Hematopoietic multipotent progenitor cell treated with erythropoietin and hydrocortisone succinate and interleukin-3 and kit ligand, for 4 days (in vitro differentiated cells): ENCODE data around the gene PRPS2.

ENCODE experiments used
- DNase-seq: peaks from one replicate; pipeline ENCODE4 v3.0.0-alpha.2; 2015

Gene PRPS2

DNA sequence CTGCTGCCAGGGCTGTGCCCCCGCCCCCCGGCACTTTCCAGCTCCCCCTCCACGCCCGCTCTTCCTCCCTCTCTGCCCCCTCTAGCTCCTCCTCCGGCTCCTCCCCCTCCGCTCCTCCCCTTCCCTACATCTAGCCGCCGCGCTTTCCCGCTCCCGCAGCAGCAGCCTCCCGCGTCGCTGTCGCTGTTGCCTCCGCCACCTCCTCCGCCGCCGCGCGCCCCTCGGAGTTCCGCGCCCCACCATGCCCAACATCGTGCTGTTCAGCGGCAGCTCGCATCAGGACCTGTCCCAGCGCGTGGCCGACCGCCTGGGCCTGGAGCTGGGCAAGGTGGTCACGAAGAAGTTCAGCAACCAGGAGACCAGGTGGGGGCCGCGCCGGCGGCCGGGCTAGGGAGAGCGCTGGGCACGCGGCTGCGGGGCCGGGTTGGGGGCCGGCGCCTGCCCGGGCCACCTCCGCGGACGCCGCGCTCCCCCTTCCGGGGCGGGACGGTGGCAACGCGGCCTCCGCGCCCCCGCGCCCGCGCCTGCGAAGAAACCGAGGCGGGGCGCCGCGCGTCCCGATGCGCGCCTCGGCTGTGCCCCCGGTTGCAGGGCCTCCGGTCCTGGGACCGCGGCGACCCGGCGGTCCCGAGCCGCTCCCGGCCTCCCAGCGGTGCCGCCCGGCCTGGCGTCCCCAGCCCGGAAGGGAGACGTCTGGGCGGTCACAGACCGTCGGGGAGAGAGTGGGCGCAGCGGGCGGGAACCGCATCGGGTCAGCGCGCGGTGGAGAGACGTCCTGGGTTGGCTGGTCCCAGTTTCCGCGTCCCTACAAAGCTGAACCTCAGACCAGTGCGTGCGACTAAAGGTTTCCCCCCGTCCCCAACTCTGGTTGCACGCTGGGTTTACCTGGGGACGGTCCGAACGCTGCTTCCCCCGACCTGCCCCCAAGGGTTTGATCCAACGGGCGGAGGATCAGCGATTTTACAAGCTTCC lies at the start of gene PRPS2:
PRPS2 (plus strand) TSS at position 156 of the 972 bp plus-strand sequence; CDS start at position 242, 86 bp downstream.
- peak; percentile 86 for DNase-seq

GRCh38 chrX:12741416-12741815 lies 49.8 kb upstream of the PRPS2 start:
- no peak for DNase-seq

GRCh38 chrX:12747433-12747832 lies 43.8 kb upstream of the PRPS2 start:
- no peak for DNase-seq

GRCh38 chrX:12751887-12752286 lies 39.3 kb upstream of the PRPS2 start:
- no peak for DNase-seq

DNA sequence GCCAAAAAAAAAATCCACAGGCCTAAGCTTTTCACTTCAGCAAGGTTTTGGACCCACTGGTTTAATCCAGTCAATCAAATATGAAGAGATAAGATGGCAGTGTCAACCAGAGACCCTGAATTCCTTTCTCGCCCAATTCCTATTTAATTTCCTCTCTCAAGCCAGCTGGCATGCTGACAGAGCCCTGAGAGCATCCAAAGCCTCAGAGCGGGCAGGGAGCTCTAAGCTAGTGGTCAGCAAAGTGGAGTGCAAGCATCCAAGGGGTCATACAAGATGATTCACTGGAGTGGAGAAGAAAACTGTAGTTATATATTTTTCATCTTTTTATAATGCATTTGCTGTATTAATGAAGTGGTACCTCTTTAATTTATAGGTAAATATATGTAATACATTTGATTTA lies 37.8 kb upstream of the PRPS2 start:
- DNase-seq = no peak

DNA sequence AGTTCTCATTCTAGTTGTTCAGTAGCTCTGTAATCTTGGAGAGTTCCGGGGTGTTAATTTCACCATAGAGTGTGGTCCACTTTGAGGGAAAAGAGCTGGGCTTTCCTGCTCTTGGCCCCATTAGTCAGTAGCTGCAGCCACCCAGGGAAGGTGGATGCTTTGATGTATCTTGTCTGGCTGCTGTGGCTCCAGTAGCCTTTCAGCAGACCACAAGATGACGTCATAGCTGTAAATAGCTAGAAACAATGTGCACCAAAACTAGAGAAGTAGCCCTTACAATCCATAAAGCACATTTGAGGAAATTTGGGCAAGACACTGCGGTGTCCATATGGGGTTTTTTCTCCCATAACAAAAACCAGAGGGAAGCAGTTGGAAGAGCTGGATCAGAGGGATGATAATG lies 32.9 kb upstream of the PRPS2 start:
- peak; percentile 7 for DNase-seq

DNA sequence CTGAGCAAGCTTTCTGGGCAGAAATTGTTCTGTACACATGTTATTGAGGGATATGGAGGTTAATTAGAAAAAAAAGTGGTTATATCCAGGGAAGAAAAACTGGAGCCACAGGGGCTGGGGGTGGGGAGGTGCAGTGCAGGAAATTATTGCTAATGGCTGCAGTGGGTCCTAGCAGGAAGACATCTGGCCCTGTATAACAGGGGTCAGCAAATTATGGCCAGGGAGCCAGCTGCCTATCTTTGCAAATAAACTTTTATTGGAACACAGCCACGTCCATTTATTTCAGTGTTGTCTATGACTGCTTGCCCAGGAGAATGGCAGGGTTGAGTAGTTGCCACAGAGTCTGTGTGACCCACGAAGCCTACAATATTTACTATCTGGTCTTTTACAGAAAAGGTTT lies 23.4 kb upstream of the PRPS2 start:
- DNase-seq = no peak

- no peak for DNase-seq
Measured at GRCh38 chrX:12768491-12768890, 22.7 kb upstream of the PRPS2 start.

DNA sequence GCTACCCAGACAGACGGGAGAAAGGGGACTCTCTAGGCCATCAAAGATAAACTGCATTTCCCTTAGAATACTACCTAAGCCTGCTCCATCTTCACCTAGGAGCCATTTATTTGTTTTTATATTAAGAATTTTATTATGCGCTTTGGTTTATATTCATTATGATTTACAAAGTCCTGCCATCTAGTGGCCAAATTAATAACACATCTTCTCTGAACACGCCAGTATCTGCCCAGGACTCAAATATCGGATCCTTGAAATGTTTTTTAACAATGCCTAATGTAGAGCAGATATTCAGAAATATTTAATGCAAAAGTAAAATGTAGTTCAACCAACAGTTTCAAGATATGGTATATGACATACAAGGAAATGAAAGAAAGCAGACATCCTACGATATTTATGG lies 20.8 kb upstream of the PRPS2 start:
- DNase-seq = peak; percentile 59

GRCh38 chrX:12771445-12772069 lies 19.7 kb upstream of the PRPS2 start:
- DNase-seq = peak; percentile 87

DNA sequence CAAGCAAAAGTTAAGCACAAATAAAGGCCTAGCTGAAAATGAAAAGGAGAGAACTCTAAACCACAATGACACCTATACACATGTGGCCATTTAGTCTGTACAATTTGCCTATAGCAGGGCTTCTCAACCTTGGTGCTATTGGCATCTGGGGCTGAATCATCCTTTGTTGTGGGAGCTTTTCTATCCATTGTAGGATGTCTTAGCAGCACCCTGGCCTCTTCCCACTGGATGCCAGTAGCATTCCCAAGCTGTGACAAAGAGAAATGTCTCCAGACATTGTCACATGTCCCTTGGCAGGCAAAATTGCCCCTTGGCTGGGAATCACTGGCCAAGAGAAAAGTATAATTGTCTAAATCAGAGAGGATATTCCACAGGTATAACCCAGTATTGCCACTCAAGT lies 13.5 kb upstream of the PRPS2 start:
- DNase-seq = no peak

DNA sequence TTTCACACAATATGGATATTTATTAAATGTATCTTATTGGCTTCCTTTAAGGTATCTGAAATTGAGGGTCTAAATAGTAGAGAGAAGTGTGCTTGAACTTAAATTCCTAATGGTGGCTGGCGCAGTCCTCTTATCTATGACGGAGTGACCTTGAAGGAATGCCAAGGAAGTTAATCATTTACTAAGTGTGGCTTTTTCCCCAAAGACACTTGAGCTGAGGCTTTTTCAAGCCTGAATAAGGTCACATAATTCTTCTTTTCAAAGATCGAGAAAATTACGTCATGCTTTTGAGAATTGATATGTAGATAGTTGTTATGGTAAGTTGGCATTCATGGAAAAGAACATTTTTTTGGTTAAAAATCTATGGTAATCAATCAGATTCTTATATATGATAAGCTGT lies 11.7 kb upstream of the PRPS2 start:
- DNase-seq = no peak

DNA sequence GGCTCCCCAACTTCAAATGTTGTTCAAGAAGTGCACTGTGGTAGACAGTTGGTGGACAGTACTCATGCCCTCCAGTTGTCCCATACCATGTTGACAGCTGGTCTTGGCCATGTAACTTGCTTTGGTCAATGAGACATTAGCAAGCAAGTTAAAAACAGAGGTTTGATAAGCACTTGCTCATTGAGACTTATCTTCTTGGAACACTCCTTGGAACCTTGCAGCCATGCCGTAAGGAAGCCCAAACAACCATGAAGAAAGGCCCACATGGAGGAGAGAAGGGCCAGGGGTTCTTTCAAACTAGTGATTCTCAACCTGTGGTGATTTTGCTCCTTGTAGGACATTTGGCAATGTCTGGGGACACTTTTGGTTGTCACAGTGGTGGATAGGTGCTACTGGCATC lies 2.6 kb upstream of the PRPS2 start:
- no peak for DNase-seq

GRCh38 chrX:12789976-12790375 lies 1.2 kb upstream of the PRPS2 start:
- no peak for DNase-seq

DNA sequence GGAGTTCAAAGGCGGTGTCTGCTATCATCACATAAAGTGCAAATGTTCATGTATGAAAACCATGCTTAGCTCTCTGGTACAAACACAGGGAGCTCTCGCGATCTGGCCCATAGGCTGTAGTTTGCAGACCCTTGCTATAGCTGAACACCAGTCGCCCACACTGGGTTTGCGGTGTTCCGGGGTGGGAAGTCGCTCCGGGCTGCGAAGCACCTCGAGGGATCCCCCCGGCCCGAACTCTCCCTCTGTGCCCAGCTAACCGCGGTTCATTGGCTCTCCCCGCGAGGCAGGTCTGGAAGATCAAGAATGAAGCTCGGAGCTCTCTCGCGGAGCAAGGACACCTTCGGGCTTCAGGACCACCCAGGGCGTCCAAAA lies 341 bp upstream of the PRPS2 start:
- no peak for DNase-seq

GRCh38 chrX:12792711-12793110 lies 1.5 kb downstream of the PRPS2 start:
- no peak for DNase-seq

DNA sequence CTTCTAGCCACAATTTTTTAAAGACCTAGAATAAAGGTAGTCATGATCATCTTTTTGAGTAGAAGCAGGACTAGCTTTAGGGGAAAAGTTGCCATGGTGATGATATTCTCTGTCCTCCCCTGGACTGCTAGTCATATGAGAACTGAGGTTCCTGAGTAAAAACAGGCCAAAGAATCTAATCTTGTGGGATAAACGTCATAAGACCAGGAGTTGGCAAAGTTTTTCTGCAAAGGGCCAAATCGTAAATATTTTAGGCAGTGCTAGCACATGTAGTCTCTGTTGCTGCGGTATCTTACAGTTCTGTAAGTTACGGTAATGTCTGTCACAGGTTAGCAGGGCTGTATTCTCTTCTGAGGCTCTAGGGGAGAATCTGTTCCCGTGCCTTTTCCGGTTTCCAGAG lies 3.4 kb downstream of the PRPS2 start:
- no peak for DNase-seq

DNA sequence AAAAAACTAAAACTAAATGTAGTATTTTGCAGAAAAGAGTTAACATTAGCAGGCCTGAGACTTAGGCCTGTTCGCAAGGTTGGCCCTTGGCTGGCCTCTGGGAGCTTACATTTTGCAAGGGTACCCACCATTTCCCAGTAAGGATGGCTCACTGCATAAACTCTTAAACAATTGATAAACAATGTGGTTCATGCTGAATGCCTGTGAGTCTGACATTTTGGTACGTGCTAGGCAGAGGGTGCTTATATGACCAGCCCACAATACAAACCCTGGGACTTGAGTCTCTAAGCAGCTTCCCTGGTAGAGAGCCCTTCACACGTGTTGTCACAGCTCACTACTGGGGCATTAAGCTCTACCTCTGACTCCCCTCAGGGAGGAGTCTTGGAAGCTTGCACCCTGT lies 7.4 kb downstream of the PRPS2 start:
- no peak for DNase-seq

GRCh38 chrX:12799118-12799517 lies 7.9 kb downstream of the PRPS2 start:
- DNase-seq = no peak

GRCh38 chrX:12802741-12803140 lies 11.5 kb downstream of the PRPS2 start:
- peak; percentile 37 for DNase-seq

DNA sequence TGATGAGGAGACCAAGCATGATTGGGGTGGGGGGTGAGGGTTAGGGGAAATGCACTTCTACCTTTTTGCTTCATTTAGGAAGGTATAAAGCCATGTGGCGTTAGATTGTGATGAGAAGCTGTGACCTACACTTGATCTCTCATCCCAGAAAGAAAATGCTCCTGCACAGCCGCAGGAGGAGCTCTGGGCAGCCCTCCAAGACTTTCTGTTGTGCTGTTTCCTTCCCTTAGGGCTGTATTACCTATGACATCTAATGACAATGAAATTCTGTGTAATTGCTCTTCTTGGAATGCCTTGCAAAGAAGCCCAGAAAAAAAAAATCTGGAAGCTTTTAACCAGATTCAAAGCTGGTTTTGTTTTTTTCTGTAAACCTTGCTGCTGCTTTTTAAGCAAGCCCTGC lies 13.4 kb downstream of the PRPS2 start:
- DNase-seq = no peak

DNA sequence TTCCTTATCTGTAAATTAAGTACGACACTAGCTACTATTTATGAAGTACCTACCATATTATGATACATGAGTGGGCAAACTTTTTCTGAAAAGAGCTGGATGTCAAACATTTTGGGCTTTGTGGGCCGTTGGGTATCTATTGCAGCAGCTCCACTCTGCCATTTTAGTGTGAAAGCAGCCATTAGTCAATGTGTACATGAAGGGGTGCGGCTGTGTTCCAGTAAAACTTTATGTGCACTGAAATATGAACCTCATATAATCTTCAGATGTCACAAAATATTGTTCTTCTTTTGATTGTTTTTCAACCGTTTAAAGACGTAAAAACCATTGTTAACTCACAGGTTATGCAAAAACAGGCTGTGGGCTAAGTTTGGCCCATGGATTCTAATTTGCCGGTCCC lies 14.1 kb downstream of the PRPS2 start:
- no peak for DNase-seq

GRCh38 chrX:12811658-12812057 lies 20.4 kb downstream of the PRPS2 start:
- no peak for DNase-seq

DNA sequence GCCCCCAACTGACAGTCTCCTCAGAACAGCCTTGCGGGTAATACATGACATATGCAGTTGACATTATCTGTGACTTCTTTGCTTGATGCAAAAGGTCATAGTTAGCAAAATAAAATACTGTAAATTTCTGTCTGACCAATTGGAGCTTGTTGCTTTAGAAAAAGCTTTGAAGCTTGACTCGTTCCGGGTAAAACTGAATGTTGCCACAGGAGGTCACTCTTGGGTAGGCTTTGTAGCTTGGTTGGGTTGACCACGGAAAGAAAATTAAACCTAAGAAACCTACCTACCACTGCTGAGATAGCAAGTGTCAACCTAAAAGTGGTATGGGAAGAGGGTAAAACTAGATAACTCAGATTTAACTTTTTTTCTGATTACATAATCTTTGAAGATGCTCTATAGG lies 23.2 kb downstream of the PRPS2 start:
- DNase-seq = peak; percentile 70
